H7 (cell line): ENCODE measurements around the gene CLCN7. TPM values are rescaled to one million over a fixed set of nuclear protein-coding genes. Genes with fewer than 3 reads are reported as not detected.

Experiments used
- DNase-seq: peaks from one replicate; pipeline ENCODE4 v3.0.0; 2012
- H3K27me3 ChIP-seq: 2 replicates; pipeline ENCODE4 v1.6.0; 2011; ENCODE audit warnings: mild to moderate bottlenecking, low read length; ENCODE audit not compliant: control insufficient read depth, insufficient read depth
- H3K36me3 ChIP-seq: replicated peaks from 2 replicates; pipeline ENCODE4 v1.5.1; 2011; ENCODE audit warnings: low read length; ENCODE audit not compliant: control insufficient read depth, insufficient read depth
- H3K4me3 ChIP-seq: 2 replicates; pipeline ENCODE4 v1.5.1; 2011; ENCODE audit warnings: low read depth, mild to moderate bottlenecking, control low read depth, low read length, moderate library complexity; ENCODE audit not compliant: insufficient read depth
- total RNA-seq: library from RNA; depleted of rRNA; stranded (reverse); fragments of >200 nt; shearing (Covaris generic); gene quantifications from 2 replicates; pipeline ENCODE4 v1.2.3, GENCODE V29; 2014

CLCN7 gene
- total RNA-seq, 1 experiment from 2014 or later: 39.1 TPM

DNA sequence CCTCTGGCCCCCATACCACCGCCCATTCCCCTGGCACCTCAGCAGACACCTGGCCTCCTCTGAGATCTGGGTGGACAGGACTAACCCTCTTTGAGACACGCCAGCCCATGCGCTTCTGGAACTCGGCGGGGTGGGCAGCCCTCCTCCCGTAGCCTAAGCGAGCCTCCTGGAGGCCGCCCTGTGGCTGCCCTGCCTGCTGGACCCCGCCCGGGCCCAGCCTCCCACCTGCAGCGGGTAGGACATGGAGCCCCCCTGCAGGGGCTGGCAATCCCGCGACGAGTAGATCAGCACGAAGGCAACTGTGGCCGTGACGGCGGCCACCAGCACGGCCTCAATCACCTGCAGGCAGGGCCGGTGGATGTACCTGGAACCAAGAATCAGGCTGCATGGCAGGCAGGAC, 22.3 kb downstream of the CLCN7 start:
- H3K27me3 ChIP-seq: no peaks in the 10 kb centered on the region
- no peak overlapping the region for H3K4me3 ChIP-seq
- DNase-seq: no peak
- H3K36me3 ChIP-seq: peaks cover 3% of the 10 kb centered on the region

DNA sequence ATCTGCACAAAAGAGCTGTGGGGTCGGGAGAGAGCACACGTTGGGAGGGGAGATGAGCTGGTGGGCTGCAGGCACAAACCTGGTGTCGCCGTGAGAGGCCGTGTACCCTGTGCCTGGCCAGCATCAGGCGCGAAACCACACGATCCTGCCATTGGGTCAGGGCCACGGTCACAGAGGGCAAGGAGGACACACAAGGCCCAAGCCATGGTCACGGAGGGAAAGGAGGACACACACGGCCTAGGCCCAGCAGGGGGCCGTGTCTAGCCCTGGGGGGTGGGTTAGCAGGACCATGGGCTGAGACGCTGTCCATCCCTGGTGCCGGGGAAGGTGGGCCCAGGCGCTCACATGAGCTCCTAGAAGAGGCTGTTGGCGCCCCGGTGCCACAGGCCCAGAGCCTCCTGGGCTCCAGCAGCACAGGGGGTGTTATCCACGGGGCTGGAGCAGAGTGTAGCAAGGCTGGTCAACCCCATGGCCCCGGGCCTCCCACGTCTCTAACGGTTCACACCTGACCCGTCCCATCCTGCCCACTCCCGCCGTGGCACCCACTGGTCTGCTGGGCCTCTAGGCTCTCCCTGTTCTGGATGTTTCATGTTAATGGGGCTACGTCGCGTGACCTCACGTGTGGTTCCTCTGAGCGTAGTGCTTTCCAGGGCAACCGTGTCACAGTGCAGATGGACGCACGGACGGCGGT, 23.0 kb downstream of the CLCN7 start:
- Histone ChIP-seq H3K27me3 (no peaks in the 10 kb centered on the region), H3K4me3 (no peak overlapping the region), H3K36me3 (peaks cover 3% of the 10 kb centered on the region)
- DNase-seq: no peak

DNA sequence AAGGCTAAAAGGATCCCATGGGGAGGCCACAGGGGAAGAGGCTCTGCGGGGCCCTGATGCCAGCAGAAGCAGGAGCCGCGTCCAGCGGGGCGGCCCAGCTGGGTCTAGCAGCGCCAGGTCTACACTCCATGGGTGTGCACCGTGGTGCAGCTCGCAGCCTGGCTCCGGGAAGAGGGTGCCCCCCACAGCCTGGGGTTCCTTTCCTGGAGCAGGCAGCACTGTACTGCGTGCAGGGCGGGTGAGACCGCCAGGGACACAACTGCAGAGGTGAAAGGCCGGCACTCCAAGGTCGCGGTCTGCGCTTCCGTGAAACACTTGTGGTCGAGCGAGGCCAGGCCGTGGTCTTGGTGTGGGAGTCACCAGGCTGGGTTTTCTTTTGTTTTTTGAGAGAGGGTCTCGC, 24.0 kb downstream of the CLCN7 start:
- no peaks in the 10 kb centered on the region for H3K27me3 ChIP-seq
- no peak for DNase-seq
- H3K36me3 ChIP-seq: peaks cover 3% of the 10 kb centered on the region
- no peak overlapping the region for H3K4me3 ChIP-seq

DNA sequence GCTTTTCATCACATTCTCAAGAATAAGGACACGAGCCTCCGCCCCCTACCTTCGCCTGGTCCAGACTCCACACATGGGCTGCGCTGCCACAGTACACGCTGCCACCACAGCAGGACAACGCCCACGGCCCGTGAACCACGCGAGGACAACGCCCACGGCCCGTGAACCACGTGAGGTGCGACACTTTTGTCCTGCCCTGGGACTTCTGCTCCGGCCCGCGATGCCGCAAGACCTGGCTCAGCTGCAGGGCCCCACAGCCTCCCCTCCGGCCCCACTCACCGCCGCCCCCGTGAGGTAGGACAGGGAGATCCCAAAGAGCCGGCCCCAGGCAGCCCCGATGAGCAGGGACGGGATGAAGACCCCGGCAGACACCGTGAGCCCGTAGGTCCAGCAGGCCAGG, 24.6 kb downstream of the CLCN7 start:
- no peaks in the 10 kb centered on the region for H3K27me3 ChIP-seq
- no peak overlapping the region for H3K4me3 ChIP-seq
- peak; percentile 90 for DNase-seq
- H3K36me3 ChIP-seq: peaks cover 3% of the 10 kb centered on the region

DNA sequence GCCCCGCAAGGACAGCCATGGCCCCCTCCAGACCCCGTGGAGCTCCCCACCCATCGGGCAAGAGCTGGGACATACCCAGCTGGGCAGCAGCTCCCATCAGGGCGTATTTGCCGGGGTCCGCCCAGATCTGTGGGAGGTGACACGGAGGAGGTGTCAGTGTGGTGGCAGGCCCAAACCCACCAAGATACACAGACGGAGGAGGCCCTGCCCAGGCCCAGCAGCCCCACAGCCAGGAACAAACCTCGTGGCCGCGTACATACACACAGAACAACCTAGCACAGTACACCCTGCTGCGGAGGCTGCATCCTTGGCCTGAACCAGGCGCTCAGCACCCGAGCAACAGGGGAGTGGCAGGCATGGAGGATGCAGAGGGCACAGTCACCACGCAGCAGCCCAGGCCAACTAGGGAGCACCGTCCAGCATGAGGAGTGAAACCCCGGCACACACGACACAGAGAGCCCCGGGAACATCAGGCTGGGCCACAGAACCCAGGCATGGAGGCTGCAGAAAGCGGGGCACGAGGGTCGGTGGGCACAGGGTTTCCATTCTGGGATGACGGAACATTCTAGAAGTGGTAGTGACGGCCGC, 25.5 kb downstream of the CLCN7 start:
- Histone ChIP-seq H3K27me3 (no peaks in the 10 kb centered on the region), H3K4me3 (no peak overlapping the region), H3K36me3 (peaks cover 3% of the 10 kb centered on the region)
- DNase-seq: no peak

DNA sequence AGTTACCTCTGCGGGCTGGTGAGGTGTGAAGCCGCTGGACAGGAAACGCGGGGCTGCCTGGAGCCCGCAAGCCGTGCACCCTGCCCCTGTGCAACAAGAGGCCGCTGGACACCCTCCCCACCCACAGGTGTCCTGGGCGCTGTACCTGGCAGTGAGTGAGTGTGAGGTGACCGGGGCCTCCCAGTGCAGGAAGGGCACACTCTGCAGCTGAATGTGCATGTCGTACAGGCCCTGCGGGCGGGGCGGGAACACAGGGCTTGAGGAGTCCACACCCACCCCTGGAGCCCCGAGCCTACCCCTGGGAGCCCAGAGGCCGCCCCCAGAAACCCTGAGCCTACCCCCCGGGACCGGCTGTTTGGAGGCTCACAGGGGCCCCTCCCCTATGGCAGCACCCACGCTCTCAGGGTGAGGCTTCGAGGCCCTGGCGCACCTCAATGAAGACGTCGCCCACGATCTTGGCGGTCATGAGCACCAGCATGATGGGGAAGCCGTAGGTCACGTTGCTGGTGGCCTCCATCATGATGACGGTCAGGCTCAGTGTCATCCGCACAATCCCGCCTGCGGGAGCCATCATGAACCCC, 26.2 kb downstream of the CLCN7 start:
- Histone ChIP-seq H3K27me3 (no peaks in the 10 kb centered on the region), H3K4me3 (no peak overlapping the region), H3K36me3 (peaks cover 1% of the 10 kb centered on the region)
- no peak for DNase-seq

DNA sequence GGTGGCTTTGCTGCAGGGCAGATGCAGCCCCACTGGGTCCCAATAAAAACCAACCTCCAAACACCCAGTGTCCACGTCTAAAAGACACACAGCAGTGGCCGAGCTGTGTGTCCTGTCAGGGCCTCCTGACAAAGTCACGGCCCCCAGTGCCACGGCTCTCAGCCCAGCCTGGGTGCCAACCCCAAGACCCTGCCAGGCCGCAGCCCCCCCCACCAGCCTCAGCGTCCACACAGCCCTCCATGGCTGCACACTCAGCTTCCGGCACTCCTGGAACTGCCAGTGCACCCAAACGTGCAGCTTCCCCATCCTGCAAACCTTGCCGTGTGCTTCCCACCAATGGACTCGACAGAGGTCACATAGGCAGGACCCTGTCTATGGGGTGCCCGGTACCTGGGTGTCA, 26.9 kb downstream of the CLCN7 start:
- Histone ChIP-seq H3K36me3 (no peaks in the 10 kb centered on the region; the same call in none of the 2 replicates), H3K4me3 (no peak overlapping the region), H3K27me3 (no peaks in the 10 kb centered on the region)
- no peak for DNase-seq

DNA sequence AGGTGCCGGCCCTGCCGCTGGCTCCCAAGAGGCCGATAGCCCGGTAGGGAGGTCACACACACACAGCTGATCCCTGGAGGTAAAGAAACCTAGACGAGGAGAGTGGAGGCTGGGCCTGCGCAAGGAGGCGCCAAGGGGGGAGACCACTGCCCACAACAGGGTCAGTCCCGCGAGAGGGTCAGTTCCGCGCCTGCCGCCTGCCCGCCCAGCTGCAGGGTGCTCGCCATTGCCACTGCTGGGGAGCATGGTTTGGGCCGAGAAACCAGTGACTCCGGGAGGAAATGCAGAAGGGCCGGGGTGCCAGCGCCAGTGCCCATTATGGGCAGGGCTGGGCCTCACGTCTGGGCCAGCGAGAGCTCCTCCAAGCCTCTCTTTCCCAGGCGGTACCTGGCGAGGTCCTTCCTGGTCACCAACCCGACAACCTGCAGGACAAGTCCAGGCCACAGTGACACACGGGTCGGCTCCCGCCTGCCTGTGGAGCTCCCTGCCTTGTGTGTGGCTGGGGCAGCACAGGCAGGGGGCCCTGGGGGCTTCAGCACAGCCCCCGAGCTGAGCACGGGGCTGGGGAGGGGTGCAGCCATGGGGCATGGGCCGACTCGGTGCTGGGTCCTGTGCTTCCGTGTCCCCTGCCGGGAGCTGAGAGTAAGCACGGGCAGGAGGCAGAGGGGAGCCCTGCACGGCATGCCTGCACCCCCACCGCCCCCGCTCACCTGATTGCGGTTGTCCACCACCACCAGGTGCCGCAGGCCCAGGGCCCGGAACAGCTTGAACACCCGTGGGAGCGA, 28.3 kb downstream of the CLCN7 start:
- no peak for DNase-seq
- no peaks in the 10 kb centered on the region; the same call in none of the 2 replicates for H3K36me3 ChIP-seq
- no peak overlapping the region for H3K4me3 ChIP-seq
- H3K27me3 ChIP-seq: no peaks in the 10 kb centered on the region

DNA sequence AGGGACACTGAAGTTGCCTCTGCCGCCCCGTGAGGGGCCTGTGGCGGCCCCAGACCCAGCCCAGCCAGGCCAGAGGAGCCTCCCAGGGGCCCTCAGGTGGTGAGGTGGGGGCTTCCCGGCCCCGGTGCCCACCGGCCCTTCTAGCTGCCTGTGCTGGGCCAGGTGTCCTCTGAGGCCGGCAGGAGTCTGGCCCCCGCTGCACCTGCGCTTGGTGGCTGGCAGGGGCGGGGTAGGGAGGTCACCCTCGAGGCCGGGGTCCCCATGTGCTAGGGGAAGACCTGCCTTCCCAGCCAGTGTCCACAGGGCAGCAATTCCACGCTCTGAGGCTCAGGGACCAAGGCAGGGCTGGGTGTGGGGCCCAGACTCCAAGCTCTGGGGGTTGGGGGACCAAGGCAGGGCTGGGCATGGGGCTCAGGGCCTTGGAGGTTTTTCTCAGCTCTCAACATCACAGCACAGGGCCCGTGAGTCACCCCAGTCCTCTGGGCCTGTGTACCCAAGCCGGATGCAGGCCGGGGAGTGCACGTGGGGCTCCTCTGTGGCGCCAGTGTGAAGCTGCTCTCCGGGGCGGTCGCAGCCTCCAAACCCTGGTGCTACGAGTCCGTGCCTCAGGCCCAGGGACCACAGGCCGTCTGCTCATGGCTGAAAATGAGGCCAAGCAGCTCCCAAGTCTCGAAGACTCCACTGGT, 29.2 kb downstream of the CLCN7 start:
- no peak for DNase-seq
- Histone ChIP-seq H3K27me3 (no peaks in the 10 kb centered on the region), H3K4me3 (no peak overlapping the region), H3K36me3 (no peaks in the 10 kb centered on the region; the same call in 1 of the 2 replicates)

DNA sequence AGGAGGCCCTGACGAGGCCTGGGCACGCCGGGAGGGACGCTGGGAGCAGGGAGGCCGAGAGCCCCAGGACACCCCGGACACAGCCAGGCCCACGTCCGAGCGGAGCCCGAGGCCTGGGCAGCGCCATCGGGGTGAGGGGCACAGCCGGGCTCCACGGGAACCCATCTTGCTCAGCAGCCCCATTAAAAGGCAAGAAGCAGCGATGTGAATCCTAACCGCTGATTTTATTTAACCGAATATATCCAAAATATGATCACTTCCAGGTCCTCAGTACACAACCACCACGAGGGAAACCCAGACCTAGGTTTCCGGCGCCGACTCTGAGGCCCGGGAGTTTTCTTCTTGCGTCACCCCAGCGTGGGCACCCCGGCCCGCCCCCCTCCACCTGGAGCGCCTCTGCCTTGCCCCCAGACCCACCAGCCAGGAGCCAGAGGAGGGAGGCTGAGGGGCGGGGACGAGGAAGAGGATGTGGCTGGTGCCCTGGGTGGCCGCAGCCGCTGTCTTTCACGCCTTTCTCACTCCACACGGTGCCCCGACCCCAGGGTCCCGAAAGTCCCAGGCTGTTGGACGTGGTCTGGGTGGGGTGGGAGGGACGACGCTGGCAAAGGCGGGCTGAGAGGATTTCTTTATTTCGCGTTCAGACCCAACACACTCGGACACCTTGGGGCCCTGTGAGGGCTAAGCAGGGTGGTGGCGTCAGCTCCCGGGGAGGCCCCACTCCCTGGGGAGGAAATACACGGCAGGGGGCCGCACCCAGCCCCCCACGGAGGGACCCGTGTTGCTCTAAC, 29.9 kb downstream of the CLCN7 start:
- Histone ChIP-seq H3K4me3 (no peak overlapping the region), H3K36me3 (no peaks in the 10 kb centered on the region; the same call in 1 of the 2 replicates), H3K27me3 (no peaks in the 10 kb centered on the region)
- no peak for DNase-seq

DNA sequence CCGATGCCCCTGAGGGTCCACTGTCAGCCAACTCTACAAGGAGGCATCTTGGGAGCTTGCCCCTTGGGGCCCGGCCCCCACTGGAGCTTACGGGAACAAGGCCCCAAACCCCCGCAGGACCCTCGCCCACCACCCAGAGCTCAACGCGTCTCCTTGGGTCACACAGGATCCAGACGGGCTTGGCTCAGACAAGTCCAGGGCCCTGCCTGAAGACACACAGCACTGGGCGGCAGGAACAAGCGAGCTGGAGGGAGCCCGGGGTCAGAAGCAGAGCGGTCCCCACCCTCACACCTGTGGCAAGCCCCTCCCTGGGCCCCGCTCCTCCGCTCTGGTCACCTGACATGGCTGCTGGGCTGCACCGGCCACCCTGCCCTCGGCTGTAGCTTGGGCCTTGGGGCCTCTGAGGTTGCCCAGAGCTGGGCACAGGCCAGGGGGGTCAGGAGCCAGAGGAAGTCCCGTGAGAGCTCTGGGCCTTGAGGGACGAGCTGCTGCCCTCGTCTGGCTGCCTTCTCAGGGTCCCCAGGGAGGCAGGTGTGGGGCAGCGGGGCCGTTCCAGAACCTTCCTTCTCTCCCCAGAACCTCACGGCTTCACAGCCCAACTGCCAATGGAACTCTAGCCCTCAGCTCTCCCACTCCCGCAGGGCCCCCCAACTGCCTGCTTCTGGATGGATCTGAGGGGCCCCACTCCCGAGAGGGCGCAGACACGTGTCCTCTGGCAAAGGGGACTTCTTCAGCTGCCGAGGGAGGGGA, 30.7 kb downstream of the CLCN7 start, which contains the start of gene CCDC154:
CCDC154 (minus strand) TSS at position 577 of the 750 bp plus-strand sequence; CDS start at position 343, 234 bp downstream.
- H3K4me3 ChIP-seq: no peak within 1 kb of the TSS
- DNase-seq: peak; percentile 79

DNA sequence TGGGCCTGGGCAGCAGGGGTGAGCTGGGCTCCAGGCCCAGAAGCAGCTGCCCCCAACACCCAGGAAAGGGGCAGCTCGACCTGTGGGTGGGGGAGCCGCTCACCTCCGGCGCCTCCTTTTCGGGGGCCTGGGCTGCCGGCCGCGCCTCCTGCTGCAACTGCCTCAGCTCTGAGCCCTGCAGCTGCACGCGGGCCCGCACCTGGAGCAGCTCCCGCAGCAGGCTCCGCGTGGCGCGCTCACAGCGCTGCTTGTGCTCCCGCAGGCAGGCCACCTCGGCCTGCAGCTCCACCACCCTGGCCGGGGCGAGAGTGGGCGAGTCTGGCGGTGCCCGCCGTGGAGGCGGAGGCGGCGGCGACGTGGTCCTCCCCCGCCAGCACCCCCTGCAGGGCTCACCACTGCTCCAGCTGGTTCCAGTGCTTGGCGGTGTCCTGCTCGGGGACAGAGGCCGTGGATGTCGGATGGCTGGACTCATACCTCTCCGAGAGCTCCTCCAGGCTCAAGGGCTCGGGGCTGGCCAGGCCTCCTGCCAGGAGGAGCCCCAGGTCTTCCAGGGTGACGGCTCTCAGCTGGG, 31.3 kb downstream of the CLCN7 start:
- Histone ChIP-seq H3K4me3 (no peak overlapping the region), H3K36me3 (no peaks in the 10 kb centered on the region; the same call in 1 of the 2 replicates), H3K27me3 (no peaks in the 10 kb centered on the region)
- peak; percentile 85 for DNase-seq

More for the DNA sequence above, 30.7 kb downstream of the CLCN7 start, which contains the start of gene CCDC154:
- Histone ChIP-seq H3K27me3 (no peaks in the 10 kb centered on the region), H3K36me3 (no peaks in the 10 kb centered on the region; the same call in 1 of the 2 replicates)

DNA sequence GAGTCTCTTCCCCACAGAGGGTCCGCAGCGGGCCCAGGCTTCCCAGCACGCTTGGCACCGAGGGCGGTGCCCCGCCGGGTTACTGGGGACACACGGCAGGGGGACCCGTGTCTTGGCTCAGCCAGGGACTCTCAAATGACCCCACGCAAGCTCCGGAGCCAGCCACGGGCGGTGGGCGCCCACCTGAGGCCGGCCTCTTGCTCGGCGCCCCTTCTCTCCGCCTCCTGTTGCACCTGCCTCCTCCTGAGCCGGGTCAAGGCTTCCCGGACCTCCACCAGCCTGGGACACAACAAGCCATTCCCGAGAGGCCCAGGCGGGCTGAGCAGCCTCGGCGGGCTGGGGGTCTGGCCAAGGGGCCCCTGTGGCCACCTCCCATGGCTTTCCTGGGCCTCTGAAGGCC, 32.1 kb downstream of the CLCN7 start:
- DNase-seq: peak; percentile 78
- Histone ChIP-seq H3K4me3 (no peak overlapping the region), H3K36me3 (no peaks in the 10 kb centered on the region; the same call in 1 of the 2 replicates), H3K27me3 (no peaks in the 10 kb centered on the region)
